ENCODE measurements around the gene RRP7A.
"Not testable (repeated sequence)": the region's sequence is repeated elsewhere in the genome, so short reads cannot be mapped to it uniquely, and the experiment has no call there.

RRP7A gene, protein sequence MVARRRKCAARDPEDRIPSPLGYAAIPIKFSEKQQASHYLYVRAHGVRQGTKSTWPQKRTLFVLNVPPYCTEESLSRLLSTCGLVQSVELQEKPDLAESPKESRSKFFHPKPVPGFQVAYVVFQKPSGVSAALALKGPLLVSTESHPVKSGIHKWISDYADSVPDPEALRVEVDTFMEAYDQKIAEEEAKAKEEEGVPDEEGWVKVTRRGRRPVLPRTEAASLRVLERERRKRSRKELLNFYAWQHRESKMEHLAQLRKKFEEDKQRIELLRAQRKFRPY

DNA sequence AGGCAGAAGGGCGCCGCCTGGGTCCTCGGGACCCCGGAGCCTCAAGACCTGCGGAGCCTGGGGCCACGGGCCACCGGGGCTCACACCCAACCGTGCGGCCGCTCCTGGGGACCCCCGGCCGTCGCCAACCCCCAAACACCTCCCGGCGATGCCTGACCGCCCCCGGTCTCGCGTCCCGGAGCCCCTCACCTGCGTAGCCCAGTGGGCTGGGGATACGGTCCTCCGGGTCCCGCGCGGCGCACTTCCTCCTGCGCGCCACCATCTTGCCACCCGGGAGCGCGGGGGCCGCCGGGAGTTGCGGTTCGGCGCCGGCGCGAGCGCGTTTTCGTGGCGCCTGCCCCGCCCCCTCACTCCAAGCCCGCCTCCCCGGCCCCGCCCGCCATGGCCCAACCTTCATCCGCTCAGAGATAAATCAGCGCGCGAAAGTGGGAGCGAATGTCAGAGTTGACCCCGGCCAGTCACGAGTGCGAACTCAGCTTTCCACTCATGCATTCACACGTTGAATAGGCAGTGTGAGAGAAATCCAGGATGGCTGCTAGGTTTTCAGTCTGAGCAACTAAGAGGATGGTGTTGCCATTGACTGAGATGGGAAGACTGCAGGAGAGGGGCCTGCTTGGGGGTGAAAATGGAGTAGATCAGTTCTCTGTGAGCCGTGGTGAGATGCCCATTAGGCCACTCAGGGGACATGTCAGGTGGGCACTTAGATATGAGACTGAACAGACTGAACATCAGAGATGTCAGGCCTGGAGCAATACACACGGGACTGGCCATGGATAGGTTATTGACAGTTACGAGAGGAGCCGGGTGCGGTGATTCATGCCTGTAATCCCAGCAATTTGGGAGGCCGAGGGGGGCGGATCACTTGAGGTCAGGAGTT is at the start of gene RRP7A:
TSS of gene RRP7A (minus strand) at position 272 of the 877 bp plus-strand sequence. CDS start at position 262, 10 bp downstream.
- Histone ChIP-seq H3K4me3 (ENCODE audit: low read depth, low read length) (peak within 1 kb of the TSS; percentile 78), H3K27ac (ENCODE audit: low read depth, low read length) (no peak within 1 kb of the TSS), H3K4me1 (ENCODE audit: control insufficient read depth, insufficient read depth, low read length, unreplicated experiment) (peaks cover 4% of the 10 kb centered on the region), H2AFZ (ENCODE audit: low read length, unreplicated experiment) (peak within 1 kb of the TSS; percentile 89), H3K36me3 (ENCODE audit: insufficient read depth, low read length) (no peaks in the 10 kb centered on the region), H3K27me3 (ENCODE audit: insufficient read depth, low read length) (no peaks in the 10 kb centered on the region), H3K79me2 (ENCODE audit: control insufficient read depth, insufficient read depth, low read length, unreplicated experiment) (peaks cover 9% of the 10 kb centered on the region)

DNA sequence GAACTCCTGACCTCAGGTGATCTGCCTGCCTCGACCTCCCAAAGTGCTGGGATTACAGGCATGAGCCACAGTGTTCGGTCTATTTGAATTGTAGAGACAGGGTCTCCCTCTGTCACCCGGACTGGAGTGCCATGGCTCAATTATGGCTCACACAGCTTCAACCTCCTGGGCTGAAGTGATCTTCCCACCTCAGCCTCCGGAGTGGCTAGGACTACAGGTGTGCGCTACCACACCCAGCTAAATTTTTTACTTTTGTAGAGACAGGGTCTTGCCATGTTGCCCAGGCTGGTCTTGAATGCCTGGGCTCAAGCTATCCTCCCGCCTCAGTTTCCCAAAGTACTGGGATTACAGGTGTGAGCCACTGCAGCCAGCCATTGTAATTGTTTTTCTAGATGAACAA is 48.4 kb upstream of the RRP7A start:
- H3K27ac ChIP-seq (ENCODE audit: low read depth, low read length); H3K36me3 ChIP-seq (ENCODE audit: insufficient read depth, low read length); H3K4me1 ChIP-seq (ENCODE audit: control insufficient read depth, insufficient read depth, low read length, unreplicated experiment); H2AFZ ChIP-seq (ENCODE audit: low read length, unreplicated experiment); H3K79me2 ChIP-seq (ENCODE audit: control insufficient read depth, insufficient read depth, low read length, unreplicated experiment); H3K4me3 ChIP-seq (ENCODE audit: low read depth, low read length); H3K27me3 ChIP-seq (ENCODE audit: insufficient read depth, low read length): not testable (repeated sequence)

DNA sequence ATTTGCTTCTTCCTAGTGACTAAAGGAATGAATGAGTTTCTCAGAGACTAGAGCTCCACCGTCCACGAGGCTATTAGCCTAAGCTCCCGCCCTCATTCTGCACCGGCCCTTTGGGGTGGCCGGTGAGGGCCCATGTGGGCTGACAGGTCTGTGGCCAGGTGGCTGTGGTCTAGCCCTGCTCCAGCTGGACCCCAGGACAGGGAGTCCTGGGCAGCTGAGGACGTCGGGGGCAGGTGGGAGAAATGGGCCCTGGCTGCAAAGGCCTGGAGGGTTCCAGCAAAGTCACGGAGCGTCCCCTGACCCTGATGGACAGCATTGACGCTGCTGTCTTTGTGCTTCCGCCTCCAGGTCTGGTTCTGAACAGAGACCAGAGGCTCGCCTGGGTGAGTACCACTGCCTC is 46.4 kb upstream of the RRP7A start:
- Histone ChIP-seq H3K4me1 (ENCODE audit: control insufficient read depth, insufficient read depth, low read length, unreplicated experiment) (no peaks in the 10 kb centered on the region), H3K79me2 (ENCODE audit: control insufficient read depth, insufficient read depth, low read length, unreplicated experiment) (no peaks in the 10 kb centered on the region), H3K27me3 (ENCODE audit: insufficient read depth, low read length) (no peaks in the 10 kb centered on the region), H3K27ac (ENCODE audit: low read depth, low read length) (no peak overlapping the region), H2AFZ (ENCODE audit: low read length, unreplicated experiment) (no peak overlapping the region), H3K36me3 (ENCODE audit: insufficient read depth, low read length) (no peaks in the 10 kb centered on the region), H3K4me3 (ENCODE audit: low read depth, low read length) (no peak overlapping the region)

DNA sequence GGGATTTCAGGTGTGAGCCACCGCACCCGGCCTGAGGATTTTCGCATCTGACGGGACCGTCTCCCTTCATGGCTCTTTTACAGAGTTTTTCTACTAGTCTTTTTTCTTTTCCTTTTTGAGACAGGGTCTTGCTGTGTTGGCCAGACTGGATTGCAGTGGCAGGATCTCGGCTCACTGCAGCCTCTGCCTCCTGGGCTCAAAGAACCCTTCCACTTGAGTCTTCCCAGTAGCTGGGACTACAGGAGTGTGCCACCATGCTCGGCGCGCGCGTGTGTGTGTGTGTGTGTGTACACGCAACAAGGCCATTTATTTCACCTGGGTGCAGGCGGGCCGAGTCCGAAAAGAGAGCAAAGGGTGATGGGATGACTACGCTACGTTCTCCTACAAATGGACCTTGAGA is 45.1 kb upstream of the RRP7A start:
- Histone ChIP-seq H2AFZ (ENCODE audit: low read length, unreplicated experiment) (no peak overlapping the region), H3K79me2 (ENCODE audit: control insufficient read depth, insufficient read depth, low read length, unreplicated experiment) (no peaks in the 10 kb centered on the region), H3K4me1 (ENCODE audit: control insufficient read depth, insufficient read depth, low read length, unreplicated experiment) (no peaks in the 10 kb centered on the region), H3K4me3 (ENCODE audit: low read depth, low read length) (no peak overlapping the region), H3K27me3 (ENCODE audit: insufficient read depth, low read length) (no peaks in the 10 kb centered on the region), H3K27ac (ENCODE audit: low read depth, low read length) (no peak overlapping the region), H3K36me3 (ENCODE audit: insufficient read depth, low read length) (no peaks in the 10 kb centered on the region)

DNA sequence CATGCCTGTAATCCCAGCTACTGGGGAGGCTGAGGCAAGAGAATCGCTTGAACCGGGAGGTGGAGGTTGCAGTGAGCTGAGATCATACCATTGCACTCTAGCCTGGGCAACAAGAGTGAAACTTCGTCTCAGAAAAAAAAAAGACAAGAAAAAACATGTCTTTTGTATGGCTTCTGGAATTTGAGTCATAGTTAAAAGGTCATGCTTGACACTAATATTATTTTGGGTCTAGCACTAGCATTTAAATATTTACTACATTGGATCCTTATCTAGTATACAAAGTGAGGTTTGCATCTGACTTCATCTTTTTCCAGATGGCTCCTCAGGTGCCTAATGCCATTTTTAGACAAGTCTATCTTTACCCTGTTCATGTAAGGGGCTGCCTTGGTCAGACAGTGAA is 44.3 kb upstream of the RRP7A start:
- not testable (repeated sequence) for H3K79me2 ChIP-seq (ENCODE audit: control insufficient read depth, insufficient read depth, low read length, unreplicated experiment); H3K36me3 ChIP-seq (ENCODE audit: insufficient read depth, low read length); H2AFZ ChIP-seq (ENCODE audit: low read length, unreplicated experiment); H3K27me3 ChIP-seq (ENCODE audit: insufficient read depth, low read length); H3K4me1 ChIP-seq (ENCODE audit: control insufficient read depth, insufficient read depth, low read length, unreplicated experiment); H3K27ac ChIP-seq (ENCODE audit: low read depth, low read length); H3K4me3 ChIP-seq (ENCODE audit: low read depth, low read length)

DNA sequence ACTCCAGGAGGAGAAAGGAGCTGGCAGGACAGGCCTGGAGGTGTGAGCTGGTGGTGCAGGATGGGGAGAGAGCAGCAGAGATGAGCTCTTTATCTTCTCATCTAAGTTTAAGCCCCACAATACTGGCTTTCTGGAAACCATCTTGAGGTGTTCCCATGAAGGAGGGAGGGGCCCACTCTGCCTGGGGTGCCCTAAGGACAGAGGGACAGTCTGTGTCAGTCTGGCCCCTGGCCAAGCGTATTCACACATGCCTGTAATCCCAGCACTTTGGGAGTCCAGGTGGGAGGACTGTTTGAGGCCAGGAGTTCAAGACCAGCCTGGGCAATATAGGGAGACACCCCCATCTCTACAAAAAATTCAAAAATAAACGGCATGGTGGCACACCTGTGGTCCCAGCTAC is 43.1 kb upstream of the RRP7A start:
- no peak overlapping the region for H3K4me3 ChIP-seq (ENCODE audit: low read depth, low read length)
- H3K36me3 ChIP-seq (ENCODE audit: insufficient read depth, low read length): no peaks in the 10 kb centered on the region
- no peak overlapping the region for H3K27ac ChIP-seq (ENCODE audit: low read depth, low read length)
- H2AFZ ChIP-seq (ENCODE audit: low read length, unreplicated experiment): no peak overlapping the region
- no peaks in the 10 kb centered on the region for H3K27me3 ChIP-seq (ENCODE audit: insufficient read depth, low read length)
- H3K79me2 ChIP-seq (ENCODE audit: control insufficient read depth, insufficient read depth, low read length, unreplicated experiment): no peaks in the 10 kb centered on the region
- H3K4me1 ChIP-seq (ENCODE audit: control insufficient read depth, insufficient read depth, low read length, unreplicated experiment): no peaks in the 10 kb centered on the region

DNA sequence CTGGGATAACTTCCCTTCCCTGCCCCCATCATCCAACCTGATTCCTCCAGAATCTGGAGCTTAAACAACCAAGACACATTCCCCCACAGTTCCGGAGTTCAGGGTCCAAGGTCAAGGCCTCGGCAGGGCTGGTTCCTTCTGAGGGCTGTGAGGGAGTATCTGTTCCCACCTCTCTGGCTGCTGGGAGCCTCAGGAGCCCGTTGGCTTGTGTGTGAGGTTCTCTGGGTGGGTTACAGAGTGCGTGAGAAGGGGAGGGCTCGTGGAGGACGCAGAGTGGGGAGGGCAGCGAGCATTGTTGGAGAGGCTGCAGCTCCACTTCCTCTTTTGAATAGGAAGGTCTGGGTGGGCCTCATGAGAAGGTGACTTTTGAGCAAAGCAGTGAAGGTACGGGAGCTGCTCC is 42.7 kb upstream of the RRP7A start:
- Histone ChIP-seq H3K27ac (ENCODE audit: low read depth, low read length) (no peak overlapping the region), H3K4me1 (ENCODE audit: control insufficient read depth, insufficient read depth, low read length, unreplicated experiment) (no peaks in the 10 kb centered on the region), H3K36me3 (ENCODE audit: insufficient read depth, low read length) (no peaks in the 10 kb centered on the region), H3K27me3 (ENCODE audit: insufficient read depth, low read length) (no peaks in the 10 kb centered on the region), H2AFZ (ENCODE audit: low read length, unreplicated experiment) (no peak overlapping the region), H3K79me2 (ENCODE audit: control insufficient read depth, insufficient read depth, low read length, unreplicated experiment) (no peaks in the 10 kb centered on the region), H3K4me3 (ENCODE audit: low read depth, low read length) (no peak overlapping the region)

DNA sequence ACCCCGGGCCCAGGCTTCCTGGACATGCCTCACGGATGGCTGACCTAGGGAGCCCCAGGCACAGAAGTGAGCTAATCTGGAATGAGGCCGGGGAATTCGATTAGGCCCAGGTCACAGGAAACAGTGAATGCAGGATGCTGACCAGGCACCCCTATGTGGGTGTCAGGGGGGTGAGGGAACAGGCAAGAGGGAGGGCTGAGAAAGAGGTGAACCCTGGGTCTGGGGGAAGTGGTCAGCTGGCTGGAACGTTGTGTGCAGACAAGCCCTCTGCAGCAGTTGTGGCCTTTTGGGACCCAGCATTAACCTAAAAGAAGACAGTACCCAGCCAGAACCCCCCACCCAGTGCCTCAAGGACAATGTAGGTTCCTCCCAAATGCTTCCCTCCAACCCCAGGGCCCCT is 42.3 kb upstream of the RRP7A start:
- no peaks in the 10 kb centered on the region for H3K27me3 ChIP-seq (ENCODE audit: insufficient read depth, low read length)
- H3K27ac ChIP-seq (ENCODE audit: low read depth, low read length): no peak overlapping the region
- H3K79me2 ChIP-seq (ENCODE audit: control insufficient read depth, insufficient read depth, low read length, unreplicated experiment): no peaks in the 10 kb centered on the region
- H3K4me3 ChIP-seq (ENCODE audit: low read depth, low read length): no peak overlapping the region
- no peaks in the 10 kb centered on the region for H3K4me1 ChIP-seq (ENCODE audit: control insufficient read depth, insufficient read depth, low read length, unreplicated experiment)
- no peaks in the 10 kb centered on the region for H3K36me3 ChIP-seq (ENCODE audit: insufficient read depth, low read length)
- no peak overlapping the region for H2AFZ ChIP-seq (ENCODE audit: low read length, unreplicated experiment)

DNA sequence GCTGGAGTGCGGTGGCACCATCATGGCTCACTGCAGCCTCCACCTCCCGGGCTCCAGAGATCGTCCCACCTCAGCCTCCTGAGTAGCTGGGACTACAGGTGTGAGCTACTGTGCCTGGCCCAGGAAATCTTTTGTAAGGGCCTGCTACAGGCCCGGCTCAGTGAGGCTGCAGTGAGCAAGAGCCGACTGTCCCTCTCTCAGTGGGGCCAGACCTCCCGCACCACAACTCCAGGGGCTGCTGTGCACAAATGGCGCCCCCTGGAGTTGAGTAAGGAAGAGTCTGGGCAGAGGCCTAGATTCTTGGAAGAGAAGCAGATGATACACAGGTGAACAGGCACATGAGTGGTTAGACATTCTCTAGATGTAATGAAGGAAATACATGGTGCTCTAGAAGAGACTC is 41.2 kb upstream of the RRP7A start:
- Histone ChIP-seq H3K79me2 (ENCODE audit: control insufficient read depth, insufficient read depth, low read length, unreplicated experiment) (no peaks in the 10 kb centered on the region), H3K4me3 (ENCODE audit: low read depth, low read length) (no peak overlapping the region), H3K36me3 (ENCODE audit: insufficient read depth, low read length) (no peaks in the 10 kb centered on the region), H3K27me3 (ENCODE audit: insufficient read depth, low read length) (no peaks in the 10 kb centered on the region), H3K27ac (ENCODE audit: low read depth, low read length) (no peak overlapping the region), H3K4me1 (ENCODE audit: control insufficient read depth, insufficient read depth, low read length, unreplicated experiment) (no peaks in the 10 kb centered on the region), H2AFZ (ENCODE audit: low read length, unreplicated experiment) (no peak overlapping the region)

DNA sequence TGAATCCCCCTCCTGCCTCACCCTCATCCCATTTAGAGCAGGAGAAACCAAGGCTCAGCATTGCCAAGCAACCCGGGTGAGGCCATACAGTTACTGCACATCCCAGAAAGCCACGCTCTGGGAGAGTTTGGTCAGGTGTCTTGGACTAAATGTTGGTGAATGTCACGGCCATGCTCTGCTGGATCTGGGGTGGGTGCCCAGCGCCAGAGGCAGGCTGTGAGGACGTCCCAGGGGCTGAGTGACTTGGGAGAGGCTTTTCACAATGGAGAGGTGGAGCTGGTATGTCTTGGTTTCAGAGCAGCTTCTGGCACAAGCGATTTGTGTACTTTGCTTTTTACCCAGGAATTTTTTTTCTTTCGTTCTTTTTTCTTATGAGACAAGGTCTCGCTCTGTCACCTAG is 40.8 kb upstream of the RRP7A start:
- H3K36me3 ChIP-seq (ENCODE audit: insufficient read depth, low read length): no peaks in the 10 kb centered on the region
- no peak overlapping the region for H2AFZ ChIP-seq (ENCODE audit: low read length, unreplicated experiment)
- no peak overlapping the region for H3K27ac ChIP-seq (ENCODE audit: low read depth, low read length)
- no peaks in the 10 kb centered on the region for H3K27me3 ChIP-seq (ENCODE audit: insufficient read depth, low read length)
- H3K4me3 ChIP-seq (ENCODE audit: low read depth, low read length): no peak overlapping the region
- H3K79me2 ChIP-seq (ENCODE audit: control insufficient read depth, insufficient read depth, low read length, unreplicated experiment): no peaks in the 10 kb centered on the region
- H3K4me1 ChIP-seq (ENCODE audit: control insufficient read depth, insufficient read depth, low read length, unreplicated experiment): no peaks in the 10 kb centered on the region
